Activated CD4-positive, alpha-beta T cell treated with anti-CD3 and anti-CD28 coated beads for 24 hours (primary cell): ENCODE measurements around the gene CCDC116.
A peak's percentile ranks its signal among the peaks of the same experiment; 100 is the strongest.
"Not testable (repeated sequence)": the region's sequence is repeated elsewhere in the genome, so short reads cannot be mapped to it uniquely, and the experiment has no call there.

Experiments
- DNase-seq, 2 donors: peaks; one replicate each; pipeline ENCODE4 v3.0.0-alpha.2; 2020; ENCODE audit warnings: low read depth in 2 of 2

CCDC116 gene

DNA sequence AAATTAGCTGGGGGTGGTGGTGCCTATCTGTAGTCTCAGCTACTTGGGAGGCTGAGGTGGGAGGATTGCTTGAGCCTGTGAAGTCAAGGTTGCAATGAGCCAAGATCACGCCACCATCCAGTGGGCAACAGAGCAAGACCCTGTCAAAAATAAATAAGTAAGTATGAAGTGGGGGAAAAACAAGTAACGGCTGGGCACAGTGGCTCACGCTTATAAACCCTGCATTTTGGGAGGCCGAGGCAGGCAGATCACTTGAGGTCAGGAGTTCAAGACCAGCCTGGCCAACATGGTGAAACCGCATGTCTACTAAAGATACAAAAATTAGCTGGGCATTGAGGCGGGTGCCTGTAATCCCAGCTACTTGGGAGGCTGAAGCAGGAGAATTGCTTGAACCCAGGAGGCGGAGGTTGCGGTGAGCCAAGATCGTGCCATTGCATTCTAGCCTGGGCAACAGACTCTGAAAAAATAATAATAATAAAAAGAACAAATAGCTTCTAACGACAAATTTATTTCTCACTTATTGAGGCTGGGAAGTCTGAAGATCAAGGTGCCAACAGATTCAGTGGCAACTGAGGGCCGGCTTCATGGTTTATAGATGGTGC lies 22.9 kb upstream of the CCDC116 start:
- not testable (repeated sequence) for DNase-seq

DNA sequence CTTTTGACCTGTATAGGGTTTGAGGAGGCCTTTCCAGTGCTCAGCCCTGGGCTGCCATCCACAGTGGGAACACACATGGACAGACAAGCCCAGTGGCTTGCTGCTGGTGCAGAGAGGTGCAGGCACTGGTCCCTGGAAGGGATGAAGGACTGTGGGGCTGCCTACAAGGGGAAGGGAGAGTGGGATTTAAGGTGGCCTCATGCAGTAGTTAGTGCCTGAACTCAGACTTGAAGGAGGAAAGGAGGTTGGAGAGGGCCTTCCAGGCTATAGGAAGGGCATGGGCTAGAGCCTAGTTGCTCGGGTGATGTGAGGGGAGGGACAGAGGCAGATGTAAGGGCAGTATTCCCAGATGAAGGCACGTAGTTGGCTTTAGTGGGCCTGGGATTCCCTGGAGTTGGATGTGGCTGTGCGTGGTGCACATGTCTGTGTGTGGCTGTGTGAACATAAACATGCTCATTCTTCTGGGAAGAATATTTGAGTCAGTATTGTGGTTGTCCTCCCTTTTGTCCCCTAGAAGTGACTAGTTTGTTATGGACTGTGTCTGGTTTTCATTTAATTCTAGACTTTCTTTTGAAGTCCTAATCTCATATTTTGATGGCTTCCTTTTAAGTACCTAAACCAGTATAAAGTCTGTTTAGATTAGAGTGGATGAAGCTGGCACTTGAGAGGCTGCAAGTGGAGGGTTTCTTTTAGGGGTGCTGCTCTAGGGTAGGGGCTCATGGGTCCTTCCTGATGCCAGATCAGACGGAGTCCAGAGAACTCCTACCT lies 21.2 kb upstream of the CCDC116 start:
- no peak for DNase-seq

DNA sequence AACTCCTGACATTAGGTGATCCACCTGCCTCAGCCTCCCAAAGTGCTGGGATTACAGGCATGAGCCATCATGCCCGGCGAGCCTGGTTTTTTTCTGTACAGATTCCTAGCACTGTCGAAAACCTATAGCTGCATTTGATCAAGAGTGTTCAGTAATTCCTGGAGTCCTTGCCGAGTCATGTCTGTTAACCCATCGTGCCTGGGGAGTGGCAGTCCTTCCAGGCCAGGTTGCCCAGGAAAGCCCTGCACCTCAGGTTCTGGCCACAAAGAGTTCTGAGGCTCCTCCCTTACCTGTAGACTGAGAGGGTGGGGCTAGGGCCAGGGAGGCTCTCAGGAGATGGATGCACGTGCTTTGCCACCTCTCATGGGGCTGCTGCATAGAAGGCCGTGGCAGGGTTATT lies 19.7 kb upstream of the CCDC116 start:
- no peak for DNase-seq

DNA sequence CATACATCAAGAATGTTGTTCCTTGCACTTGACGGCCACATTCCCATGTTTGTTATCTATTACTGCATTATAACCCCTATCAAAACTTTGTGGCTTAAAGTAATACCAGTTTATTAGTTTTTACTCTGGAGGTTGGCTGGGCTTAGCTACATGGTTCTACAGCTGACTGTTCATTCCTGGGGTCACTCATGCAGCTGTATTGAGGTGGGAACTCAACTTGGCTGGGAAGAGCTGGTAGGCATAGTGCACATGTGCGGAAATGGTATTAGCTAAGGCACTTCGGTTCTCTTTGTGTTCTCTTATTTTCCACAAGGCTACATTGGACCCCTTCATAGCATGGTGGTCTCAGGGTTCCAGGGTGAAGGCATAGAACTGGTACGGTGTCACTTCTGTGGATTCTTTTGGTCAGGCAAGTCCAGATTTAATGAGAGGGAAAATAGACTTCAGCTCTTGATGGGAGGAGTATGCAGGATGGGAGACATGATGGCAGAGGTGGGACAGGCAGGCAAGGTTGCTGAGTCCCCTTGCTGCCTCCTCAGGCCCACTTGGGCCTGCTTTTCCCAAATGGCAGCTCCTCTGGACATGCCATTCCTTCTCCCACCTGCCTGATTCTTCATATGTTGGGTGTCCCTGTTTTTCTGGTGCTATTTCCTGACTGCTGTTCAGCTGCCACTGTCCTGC lies 18.9 kb upstream of the CCDC116 start:
- DNase-seq: no peak

DNA sequence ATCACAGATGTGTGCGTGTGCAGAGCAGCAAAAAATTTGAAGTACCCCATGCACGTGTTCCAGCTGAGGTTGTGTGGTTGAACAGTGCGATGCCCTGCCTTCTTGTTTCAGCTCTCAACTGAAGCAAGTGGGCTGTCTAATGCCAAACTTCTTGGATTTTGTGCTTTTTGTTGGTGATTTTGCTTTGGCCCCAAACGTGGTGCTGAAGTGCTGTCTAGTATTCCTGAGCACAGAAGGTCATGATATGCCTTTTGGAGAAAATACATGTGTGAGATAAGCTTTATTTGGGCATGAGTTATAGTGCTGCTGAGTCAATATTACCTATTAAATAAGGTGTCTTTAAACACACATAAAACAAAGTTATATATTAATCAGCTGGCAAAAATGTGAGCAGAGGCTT lies 16.8 kb upstream of the CCDC116 start:
- no peak for DNase-seq

DNA sequence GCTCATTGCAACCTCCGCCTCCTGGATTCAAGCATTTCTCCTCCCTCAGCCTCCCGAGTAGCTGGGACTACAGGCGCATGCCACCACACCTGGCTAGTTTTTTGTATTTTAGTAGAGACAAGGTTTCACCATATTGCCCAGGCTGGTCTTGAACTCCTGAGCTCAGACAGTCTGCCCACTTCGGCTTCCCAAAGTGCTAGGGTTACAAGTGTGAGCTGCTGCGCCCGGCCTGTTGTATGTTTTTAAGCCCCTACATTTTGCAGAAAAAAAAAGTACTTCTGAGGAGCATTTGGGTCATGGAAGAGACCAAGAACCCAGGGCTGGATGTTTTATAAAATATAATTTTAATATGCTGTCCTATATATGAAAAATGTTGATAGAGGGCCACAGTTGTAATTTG lies 15.2 kb upstream of the CCDC116 start:
- DNase-seq: not testable (repeated sequence)

DNA sequence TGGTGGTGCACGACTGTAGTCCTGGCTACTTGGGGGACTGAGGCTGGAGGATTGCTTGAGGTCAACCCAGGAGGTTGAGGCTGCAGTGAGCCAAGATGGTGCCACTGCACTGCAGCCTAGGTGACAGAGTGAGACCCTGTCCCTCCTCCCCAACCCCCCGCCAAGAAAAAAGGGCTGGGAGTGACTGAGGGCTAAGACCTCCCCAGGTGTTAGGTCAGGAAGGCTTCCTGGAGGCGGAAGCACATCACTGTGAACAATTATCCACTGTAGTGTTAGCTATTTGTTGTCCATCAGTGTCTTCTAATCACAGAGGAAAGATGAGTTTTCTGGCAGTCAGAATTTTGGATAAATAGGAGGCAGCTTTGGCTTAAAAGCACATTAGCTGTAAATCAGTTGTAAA lies 11.5 kb upstream of the CCDC116 start:
- DNase-seq: no peak

DNA sequence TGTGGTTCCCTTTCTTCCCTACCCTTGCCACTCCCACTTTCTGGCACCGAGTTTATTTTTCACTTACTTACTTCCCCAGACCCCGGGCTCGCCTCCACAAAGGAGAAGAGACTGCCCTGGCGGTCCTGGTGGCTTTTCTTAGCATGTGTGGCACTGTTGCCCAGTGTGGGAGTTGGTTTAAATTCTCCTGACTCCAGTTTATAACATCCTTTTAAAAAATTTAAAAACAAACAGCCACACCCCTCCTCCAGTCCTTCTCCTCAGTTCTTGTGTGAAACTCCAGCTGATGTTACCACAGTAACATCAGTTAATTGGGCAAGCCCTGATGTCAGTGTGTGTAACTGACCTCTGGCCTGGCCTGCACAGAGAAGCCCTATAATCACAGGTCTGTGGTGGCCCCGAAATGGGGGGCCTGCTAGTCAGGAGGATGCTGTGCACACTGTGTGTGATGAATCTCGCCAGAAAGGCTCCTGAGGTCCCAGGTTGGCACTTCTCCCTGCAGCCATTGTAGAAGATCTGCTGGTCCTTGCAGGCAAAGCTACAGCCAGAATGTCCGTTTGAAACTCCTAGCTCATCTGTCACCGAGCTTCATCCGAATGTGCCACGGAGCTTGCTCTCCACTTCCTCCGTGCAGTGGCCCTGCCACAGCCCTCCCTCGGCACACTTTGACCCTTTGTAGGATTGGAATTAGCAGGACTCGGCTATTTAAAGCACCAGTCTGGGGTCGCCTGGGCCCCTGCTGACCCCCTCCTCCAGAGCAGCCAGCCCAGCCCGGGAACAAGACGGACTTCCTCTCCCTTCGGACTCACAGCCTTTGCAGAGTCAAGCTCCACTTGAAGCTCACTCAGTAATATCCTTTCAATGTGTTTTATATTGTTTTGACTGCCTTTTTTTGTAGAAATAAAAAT lies 10.3 kb upstream of the CCDC116 start:
- DNase-seq: no peak

DNA sequence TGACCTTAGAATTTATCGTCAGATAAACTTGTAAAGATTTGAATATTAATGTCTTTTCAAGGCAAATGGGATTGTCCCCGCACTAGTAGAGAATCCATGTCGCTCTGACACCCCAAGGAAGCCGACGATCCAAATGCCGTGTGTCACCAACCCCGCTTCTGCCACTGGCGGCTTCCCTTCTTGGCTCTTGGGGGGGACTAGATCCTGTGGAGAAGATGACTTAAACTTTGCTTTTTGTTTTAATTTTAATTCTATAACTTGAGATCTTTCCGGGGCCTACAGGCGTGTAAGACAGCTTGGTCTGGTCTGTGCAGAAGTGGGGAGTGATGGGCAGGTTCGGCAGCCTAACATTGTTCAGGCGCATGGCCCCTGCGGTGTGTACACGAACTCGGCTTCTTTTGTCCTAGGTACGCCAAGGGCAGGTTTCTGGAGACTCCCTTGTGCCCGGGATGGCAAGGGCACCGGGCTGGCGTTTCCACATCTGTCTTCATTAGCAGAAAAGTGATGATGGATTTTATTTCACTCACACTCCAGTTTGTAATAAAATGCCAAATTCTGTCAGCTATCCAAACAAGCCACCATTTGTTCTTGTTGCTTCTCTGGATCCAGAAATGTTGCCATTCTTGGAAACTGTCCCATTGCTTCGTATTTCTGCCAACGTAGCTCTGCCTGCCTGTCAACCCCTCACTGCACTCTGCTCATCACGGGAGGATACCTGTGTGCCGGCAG lies 9.5 kb upstream of the CCDC116 start:
- no peak for DNase-seq

DNA sequence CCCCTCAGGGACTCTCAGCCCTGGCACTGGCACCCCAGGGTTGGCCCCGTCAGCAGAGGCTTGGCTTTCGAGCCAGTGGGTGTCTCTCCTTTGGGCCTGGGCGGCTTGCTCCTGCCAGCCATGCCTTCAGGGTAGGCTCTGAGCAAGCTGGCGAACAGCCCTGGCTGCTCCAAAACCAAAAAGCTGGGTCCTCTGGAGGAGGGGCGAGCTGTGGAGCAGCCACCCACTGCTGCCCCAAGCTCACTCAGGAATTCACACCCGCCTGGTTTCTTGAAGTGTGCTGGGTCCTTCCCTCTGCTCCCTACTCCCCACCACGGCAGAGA lies 9.0 kb upstream of the CCDC116 start:
- DNase-seq: no peak

DNA sequence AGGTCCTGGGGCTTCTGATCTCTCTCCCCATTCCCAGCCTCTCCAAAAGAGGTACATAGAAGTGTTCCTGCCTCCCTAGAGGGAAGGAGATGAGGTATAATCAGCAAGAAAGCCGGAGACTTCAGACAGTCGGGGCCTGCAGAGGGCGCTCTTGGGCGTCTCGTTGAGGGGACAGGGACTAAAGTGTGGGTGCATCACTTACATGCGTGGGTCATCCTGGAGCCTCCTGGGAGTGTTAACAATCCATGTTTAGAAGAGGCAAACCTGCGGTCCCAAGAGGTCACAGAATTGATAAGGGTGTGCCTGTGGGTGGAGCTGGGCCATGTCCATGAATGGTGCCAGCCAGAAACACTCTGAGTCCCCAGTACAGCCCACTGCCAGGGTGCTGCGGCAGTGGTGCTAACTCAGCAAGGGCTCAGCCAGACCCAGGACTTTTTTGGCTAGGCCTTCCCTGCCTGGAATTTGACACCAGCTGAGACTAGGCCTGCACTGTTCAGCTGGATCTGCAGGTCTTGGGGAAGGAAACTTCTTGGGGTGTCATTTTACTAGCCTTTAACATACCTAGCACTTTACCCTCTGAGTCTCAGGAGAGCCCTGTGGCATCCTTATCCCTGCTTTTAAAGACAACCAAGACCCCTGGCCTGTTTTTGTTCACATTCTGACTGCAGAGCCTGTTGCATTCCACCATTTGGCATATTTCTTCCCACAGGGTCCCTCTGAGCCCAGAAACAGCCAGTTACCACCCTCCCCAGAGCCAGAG lies 8.3 kb upstream of the CCDC116 start:
- peak; percentile 43 to 49 for DNase-seq

DNA sequence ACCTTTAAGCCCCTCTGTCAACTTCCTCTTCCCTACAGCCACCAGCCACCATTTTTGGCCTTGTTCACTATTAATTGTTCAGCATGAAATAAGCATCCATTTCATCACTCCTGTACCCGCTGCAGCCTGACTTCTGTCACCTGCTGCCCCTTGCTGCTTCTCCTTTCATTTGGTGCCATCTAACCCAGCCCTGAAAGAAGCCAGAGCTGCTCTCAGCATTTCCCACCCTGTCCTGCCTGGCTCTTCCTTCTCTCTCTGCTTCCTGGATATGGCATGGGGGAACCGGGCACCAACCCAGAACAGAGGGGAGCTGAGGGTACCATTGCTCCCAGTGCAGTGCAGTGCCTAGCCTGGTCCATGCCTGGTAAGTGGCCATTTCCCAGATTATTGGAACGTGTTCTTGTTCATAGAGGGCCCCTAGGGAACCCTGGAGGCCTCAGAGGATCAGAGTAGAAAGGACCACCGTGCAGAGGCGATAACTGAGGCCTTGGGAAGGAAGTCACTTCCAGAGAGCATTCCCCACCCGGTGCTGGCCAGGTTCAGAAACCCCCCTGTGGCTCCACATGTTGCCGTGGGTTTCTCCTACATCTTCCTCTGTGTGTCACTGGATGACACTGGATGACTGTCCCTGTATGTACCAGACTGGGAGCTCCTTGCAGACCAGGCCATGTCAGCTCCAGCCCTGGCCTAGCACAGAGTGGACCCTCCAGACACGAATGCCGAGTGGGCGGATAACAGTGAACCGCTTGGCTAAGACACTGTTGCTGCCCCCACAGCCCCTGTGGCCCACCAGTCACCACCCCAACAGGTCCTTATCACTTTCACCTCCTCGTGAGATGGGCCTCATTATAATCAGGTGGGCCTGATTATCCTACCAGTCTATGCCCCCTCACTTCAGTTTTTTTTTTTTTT lies 7.4 kb upstream of the CCDC116 start:
- DNase-seq: no peak

DNA sequence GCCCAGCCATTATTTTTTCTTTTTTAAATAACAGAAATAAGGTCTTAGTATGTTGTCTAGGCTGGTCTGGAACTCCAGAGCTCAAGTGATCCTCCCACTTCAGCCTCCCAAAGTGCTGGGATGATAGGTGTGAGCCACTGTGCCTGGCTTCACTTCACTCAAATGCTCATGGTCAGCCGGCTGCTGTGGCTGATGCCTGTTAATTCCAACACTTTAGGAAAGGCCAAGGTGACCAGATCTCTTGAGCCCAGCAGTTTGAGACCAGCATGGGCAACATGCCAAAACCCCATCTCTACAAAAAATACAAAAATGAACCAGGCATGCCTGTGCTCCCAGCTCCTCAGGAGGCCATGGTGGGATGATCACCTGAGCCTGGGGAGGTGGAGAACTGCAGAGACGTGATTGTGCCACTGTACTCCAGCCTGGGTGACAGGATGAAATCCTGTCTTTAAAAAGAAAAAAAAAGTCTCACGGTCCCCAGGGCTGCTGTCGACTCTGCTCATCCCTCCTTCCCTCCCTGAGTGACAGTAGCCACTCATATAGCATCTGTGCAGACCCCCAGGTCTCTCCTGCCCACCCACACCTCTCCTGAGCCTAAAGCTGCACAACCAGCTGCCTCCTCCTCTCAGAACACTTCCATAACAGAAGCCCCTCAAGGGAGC lies 6.4 kb upstream of the CCDC116 start:
- no peak for DNase-seq

DNA sequence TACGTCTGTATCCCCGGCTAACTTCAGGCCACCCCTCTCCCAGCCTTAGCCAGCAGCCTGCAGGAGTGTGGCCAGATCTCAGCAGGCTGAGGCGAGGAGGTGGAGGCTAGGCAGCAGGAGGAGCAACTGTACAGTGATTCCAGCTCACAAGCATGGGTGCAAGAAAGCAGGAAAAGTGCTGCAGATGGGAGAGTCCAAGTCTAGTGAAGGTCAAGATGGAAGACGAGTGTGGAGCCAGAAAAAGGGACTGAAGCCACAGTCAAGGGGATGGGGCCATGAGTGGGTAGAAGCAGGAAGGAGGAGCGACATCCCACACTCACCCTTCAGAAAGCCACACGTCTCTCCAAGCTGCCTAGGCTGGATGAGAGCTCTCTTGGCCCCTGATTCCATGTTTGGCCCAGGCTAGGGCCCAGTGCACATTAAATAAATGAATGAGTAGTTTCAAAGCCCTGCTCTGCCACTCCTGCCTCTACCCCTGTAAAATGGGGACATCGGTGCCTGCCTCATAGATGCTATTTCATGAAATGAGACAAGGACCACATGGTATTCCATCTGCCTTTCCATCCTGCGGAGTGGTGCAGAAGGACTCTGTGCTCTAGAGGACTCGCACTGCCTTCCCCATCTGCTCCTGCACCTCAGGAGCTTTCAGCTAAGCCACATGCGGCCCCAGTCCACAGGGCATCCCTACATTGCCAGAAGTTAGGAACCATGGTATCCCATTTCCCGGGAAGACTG lies 5.7 kb upstream of the CCDC116 start:
- DNase-seq: no peak

DNA sequence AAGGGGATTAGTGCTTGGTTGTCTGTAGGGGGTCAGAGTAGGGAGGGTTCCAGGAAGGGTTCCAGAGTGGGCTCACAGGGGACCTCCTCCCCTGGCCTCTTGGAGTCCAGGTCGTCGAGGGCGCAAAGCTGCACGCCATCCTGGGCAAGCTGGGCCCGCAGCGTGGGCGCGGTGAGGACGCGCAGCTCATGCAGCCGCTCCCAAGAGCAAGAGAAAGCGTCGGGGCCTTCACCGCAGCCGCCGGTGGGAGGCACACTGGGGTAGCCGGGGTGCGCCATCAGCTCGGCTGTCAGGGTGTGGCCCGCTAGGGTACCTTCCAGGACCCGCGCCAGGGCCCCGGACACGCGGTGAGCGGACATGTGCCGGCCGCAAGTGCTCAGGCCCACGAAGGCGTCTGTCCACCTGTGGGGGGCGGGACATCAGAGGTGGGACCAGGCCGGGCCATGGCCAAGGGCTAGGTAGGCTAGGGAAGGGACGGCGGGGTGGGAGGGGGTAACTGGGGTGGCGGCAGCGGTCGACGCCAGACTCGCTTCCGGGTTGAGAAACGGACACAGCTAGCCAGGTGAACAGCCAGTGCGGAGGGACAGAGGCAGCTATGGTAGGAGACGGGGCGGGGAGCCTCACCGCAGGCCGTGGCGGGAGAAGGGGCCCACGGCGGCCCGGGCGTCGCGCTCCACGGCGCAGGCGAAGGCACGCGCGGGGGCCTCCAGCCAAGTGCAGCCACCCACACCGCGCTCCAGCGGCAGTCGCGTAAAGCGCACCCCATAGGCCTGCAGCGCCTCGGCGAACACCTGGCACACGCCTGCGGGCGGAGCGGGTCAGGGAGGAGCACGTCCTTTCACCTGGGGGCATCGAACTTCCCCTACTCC lies 3.9 kb upstream of the CCDC116 start:
- no peak for DNase-seq

DNA sequence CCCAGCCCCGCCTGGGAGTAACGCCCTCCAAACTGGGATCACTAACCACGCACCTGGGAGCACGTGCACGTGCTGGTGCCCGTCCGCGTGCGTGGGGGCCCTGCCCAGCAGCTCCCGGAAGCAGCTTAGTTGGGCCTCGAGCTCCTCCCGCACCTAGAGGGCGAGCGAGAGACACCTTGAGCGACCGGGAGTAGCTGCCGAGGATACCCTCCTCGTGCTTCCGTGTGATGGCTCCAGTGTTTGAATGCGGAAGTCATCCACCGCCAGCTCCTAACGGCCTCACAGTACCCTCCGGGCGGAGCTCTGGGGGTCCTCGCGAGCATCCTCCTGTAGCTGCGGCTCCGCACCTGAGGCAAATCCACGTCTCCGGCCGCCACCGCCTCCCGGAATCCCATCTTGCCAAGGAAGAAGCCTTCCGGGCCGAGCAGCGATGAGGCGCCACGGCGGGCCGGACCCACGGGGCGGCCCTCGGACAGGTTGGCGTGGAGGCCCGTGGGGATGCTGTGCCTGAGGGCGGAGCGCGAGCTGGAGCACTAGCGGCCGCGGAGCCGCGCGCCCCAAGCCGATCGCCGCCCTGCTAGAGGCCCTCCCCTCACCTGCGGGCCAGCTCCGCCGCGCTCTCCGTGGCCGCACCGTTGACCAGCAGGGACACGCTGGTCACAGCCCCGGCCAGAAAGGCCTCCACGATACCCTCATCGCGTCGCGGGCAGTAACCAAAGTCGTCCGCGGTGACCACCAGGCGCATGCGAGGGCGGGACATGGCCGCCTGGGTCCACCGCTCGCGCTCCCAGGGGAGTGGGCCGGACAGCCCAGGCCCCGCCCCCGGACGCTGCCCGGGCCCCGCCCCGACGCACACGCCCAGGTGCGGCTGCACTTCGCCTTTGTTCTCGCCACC lies 3.1 kb upstream of the CCDC116 start, which contains the start of gene YDJC:
YDJC (minus strand) TSS at position 768 of the 895 bp plus-strand sequence; CDS start at position 760, 8 bp downstream.
- peak; percentile 90 to 96 for DNase-seq
